Neural cell (in vitro differentiated cells): Measurements from ENCODE around the gene NOM1.

Experiments used
- EZH2 ChIP-seq: fragments of 200-600, 300-800 bp; shearing (Covaris generic), sonication (generic); IDR thresholded peaks from 2 replicates; pipeline ENCODE4 v1.6.1; 2014; ENCODE audit warnings: antibody characterized with exemption, low read length, borderline replicate concordance, mild to moderate bottlenecking; ENCODE audit not compliant: insufficient read depth, poor library complexity, severe bottlenecking
- TAF1 ChIP-seq: IDR thresholded peaks from 2 replicates; pipeline ENCODE4 v1.6.1; 2012; ENCODE audit warnings: low read depth
- TF ChIP-seq, protein P1 (sequence below): fragments of 450-650 bp; IDR thresholded peaks from 2 replicates; pipeline ENCODE4 v1.5.1; 2014; ENCODE audit warnings: antibody characterized with exemption, mild to moderate bottlenecking, moderate library complexity; ENCODE audit not compliant: poor library complexity, severe bottlenecking

DNA sequence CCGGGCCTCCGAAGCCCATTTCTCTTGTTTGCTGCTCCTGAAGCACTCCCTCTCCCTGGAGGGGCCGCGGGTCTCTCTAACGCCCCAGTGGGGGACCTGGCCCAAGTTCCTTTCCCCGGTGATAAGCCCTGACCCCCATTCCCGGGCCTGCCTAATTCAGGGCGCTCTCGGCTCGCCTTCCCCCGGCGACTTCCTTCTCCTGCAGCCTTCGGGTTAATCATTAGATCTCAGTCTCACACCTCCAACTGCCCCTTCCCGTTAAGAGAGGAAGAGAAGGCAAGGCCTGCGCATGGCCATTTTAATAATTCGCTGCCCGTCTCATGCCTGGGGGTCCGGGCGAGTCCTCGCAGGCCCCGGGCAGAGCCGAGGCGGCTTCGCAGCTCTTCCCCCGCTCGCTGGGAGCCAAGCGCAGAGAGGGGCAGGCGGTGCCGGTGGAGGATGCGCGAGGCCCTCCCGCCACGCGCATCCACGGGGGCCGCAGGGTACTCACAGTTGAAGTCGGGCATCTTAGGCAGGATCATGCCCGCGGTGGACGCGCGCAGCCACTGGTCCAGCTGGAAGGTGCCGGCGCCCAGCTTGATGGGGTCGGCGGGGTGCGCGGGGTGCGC lies 59.8 kb downstream of the NOM1 start:
- TF ChIP-seq EZH2: peak; percentile 98
- TF ChIP-seq, protein P1, sequence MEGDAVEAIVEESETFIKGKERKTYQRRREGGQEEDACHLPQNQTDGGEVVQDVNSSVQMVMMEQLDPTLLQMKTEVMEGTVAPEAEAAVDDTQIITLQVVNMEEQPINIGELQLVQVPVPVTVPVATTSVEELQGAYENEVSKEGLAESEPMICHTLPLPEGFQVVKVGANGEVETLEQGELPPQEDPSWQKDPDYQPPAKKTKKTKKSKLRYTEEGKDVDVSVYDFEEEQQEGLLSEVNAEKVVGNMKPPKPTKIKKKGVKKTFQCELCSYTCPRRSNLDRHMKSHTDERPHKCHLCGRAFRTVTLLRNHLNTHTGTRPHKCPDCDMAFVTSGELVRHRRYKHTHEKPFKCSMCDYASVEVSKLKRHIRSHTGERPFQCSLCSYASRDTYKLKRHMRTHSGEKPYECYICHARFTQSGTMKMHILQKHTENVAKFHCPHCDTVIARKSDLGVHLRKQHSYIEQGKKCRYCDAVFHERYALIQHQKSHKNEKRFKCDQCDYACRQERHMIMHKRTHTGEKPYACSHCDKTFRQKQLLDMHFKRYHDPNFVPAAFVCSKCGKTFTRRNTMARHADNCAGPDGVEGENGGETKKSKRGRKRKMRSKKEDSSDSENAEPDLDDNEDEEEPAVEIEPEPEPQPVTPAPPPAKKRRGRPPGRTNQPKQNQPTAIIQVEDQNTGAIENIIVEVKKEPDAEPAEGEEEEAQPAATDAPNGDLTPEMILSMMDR: no peak
- no peak for TF ChIP-seq TAF1
